Heart left ventricle (tissue), 16 donors: ENCODE data around the gene PRPSAP1. TPM values are rescaled to one million over a fixed set of nuclear protein-coding genes. Genes with fewer than 3 reads are reported as not detected.
"Not testable (repeated sequence)": the region's sequence is repeated elsewhere in the genome, so short reads cannot be mapped to it uniquely, and the experiment has no call there.

Experiments
- ATAC-seq, 4 donors: fragments of 200-7000 bp; cut with Tn5 transposase; one replicate each; pipeline ENCODE4 v1.9.1; 2020 to 2022; ENCODE audit warnings: moderate library complexity in 4 of 4, mild to moderate bottlenecking in 3 of 4, moderate number of reproducible peaks in 1 of 4
- DNase-seq, 5 donors: peaks; one replicate each; pipeline ENCODE4 v3.0.0-alpha.2; 2020
- H3K27ac ChIP-seq, 12 donors: fragments of 200-600 bp; sonication (generic) in 4 of 12; one replicate each; pipeline versions ENCODE4 v1.5.0 to v1.8.0; 2016 to 2022; ENCODE audit warnings: mild to moderate bottlenecking in 2 of 12
- H3K27me3 ChIP-seq, 9 donors: fragments of 200-600 bp; sonication (generic) in 2 of 9; one replicate each; pipeline versions ENCODE4 v1.5.1 to v1.8.0; 2016 to 2022; ENCODE audit warnings: mild to moderate bottlenecking in 3 of 9
- H3K36me3 ChIP-seq, 9 donors: fragments of 200-600 bp; sonication (generic) in 2 of 9; one replicate each; pipeline versions ENCODE4 v1.5.0 to v1.8.0; 2018 to 2022; ENCODE audit warnings: mild to moderate bottlenecking in 2 of 9
- H3K4me1 ChIP-seq, 12 donors: fragments of 200-600 bp; sonication (generic) in 4 of 12; one replicate each; pipeline versions ENCODE4 v1.5.0 to v1.8.0; 2016 to 2022; ENCODE audit warnings: mild to moderate bottlenecking in 3 of 12
- H3K4me3 ChIP-seq, 12 donors: fragments of 200-600 bp; sonication (generic) in 4 of 12; one replicate each; pipeline versions ENCODE4 v1.5.0 to v1.8.0; 2017 to 2022; ENCODE audit warnings: mild to moderate bottlenecking in 9 of 12, moderate library complexity in 4 of 12
- H3K9me3 ChIP-seq, 12 donors: fragments of 200-600 bp; sonication (generic) in 4 of 12; one replicate each; pipeline versions ENCODE4 v1.5.0 to v1.8.0; 2016 to 2022; ENCODE audit warnings: mild to moderate bottlenecking in 1 of 12
- CTCF ChIP-seq, 12 donors: fragments of 200-600 bp; sonication (generic) in 4 of 12; IDR thresholded peaks; one replicate each; pipeline versions ENCODE4 v1.5.0 to v1.8.0; 2018 to 2022; ENCODE audit warnings: antibody characterized with exemption in 12 of 12, mild to moderate bottlenecking in 5 of 12
- POLR2A ChIP-seq, 2 donors: fragments of 450-650 bp; IDR thresholded peaks; one replicate each; pipeline ENCODE4 v1.6.1; 2017; ENCODE audit warnings: antibody characterized with exemption in 2 of 2, mild to moderate bottlenecking in 2 of 2, moderate library complexity in 2 of 2
- WGBS, 4 donors: extraction: QIAGEN DNeasy Blood & Tissue Kit in 2 of 4; methylation state at CpG; one replicate each; pipeline versions ENCODE4 v1.1.5 to v1.1.7; 2013 to 2018; 5-methylcytosine and 5-hydroxymethylcytosine counted together
- intact Hi-C, 10 donors: fragments of 100-400 bp; cut with DNase I; formaldehyde crosslinking; loops; one replicate each; pipeline versions ENCODE4 v1.11.1 to v1.14.2; 2022
- polyA plus RNA-seq, 2 donors: library from polyadenylated mRNA; stranded (reverse); fragments of 200-250 nt; gene quantifications; one replicate each; pipeline ENCODE4 v1.2.3, GENCODE V29; 2013
- total RNA-seq, 9 donors: library from RNA; depleted of rRNA in 2 of 9; stranded (reverse); fragments of >200 nt in 2 of 9; fragmentation: NEBNext Ultra II Directional in 3 of 9; extraction: Animal tissue kit (Norgen Biotek cat#: 25700) in 3 of 9; gene quantifications; one replicate each; pipeline versions ENCODE4 v1.1.0 to v1.2.4, GENCODE V29; 2016 to 2023
- donor health status: ischemic (EF 13 %, LVEDD 7.1; RV severe dilation, severe dysfunction).
- donor health status: healthy with polysubstance abuse.
- donor health status: DM: no; HTN: yes; CAD: no.
- donor health status: DM: no; HTN: no; CAD: no.
- donor health status: ischemic (EF 25% LVEDD 6.9; RV normal size, moderate dysfunction).
- donor health status: ischemic (EF 25% LVEDD 5.7; RV mildly dilated, moderate dysfunction).
- donor health status: healthy.
- donor health status: DM: yes; HTN: yes; CAD: no.
- donor health status: ischemic (EF 35%, LVEDD 5.7; RV mildly dilated, moderate dysfunction).
- donor health status: nonischemic (EF 11% LVEDD 7.7; RV severe dilation, severe dysfunction).
- donor health status: DM: yes; HTN: yes; CAD: no.
- donor health status: PGD.
- donor health status: ischemic (EF 29% LVEDD 5.4; RV normal size, mild dysfunction).
- donor health status: nonischemic (EF 23%, LVEDD 6.1; RV moderate dilation, normal function).

Gene PRPSAP1
- total and polyA plus RNA-seq, 11 donors: 22.7 to 39.7 (median 30.9) TPM

- ATAC-seq: no peak
- peaks cover 0 to 25% (median 14%) of the 10 kb centered on the region in 9 donors for H3K36me3 ChIP-seq
- WGBS, 4 donors: 51 to 56% (median 53%) methylated on average over 12 of the region's 12 CpGs
- peaks cover 14 to 76% (median 68%) of the 10 kb centered on the region in 12 donors for H3K4me1 ChIP-seq
- peak in 1 of 5 donors; percentile 39 for DNase-seq
- H3K9me3 ChIP-seq: no peaks in the 10 kb centered on the region
- no peak for TF ChIP-seq POLR2A (IDR thresholded peaks at IDR 0.05)
- TF ChIP-seq CTCF (IDR thresholded peaks at IDR 0.05): no peak
- peak overlapping the region in 1 of 12 donors; percentile 92 for H3K4me3 ChIP-seq
- peak overlapping the region; percentile 30 to 98 (median 91) for H3K27ac ChIP-seq
- intact Hi-C loops: loop anchor here in 1 of 10 donors (5.0 kb wide), 1 partner anchor 72 kb away; no protein-coding TSS in a partner anchor
- H3K27me3 ChIP-seq: no peaks in the 10 kb centered on the region
These were observed 84.4 kb downstream of the PRPSAP1 start for GRCh38 chr17:76268991-76269981.

GRCh38 chr17:76268015-76268749, 85.5 kb downstream of the PRPSAP1 start:
- Histone ChIP-seq H3K27ac (peak overlapping the region; percentile 30 to 98 (median 91)), H3K4me3 (peak overlapping the region in 7 of 12 donors; percentile 0 to 99 (median 29)), H3K36me3 (peaks cover 0 to 25% (median 14%) of the 10 kb centered on the region in 9 donors), H3K9me3 (no peaks in the 10 kb centered on the region), H3K27me3 (no peaks in the 10 kb centered on the region), H3K4me1 (peaks cover 14 to 83% (median 69%) of the 10 kb centered on the region in 12 donors)
- peak; percentile 11 to 39 (median 33) for ATAC-seq
- intact Hi-C loops: loop anchor here in 1 of 10 donors (5.0 kb wide), 1 partner anchor 71 kb away; no protein-coding TSS in a partner anchor
- peak in 1 of 2 donors; percentile 34 for TF ChIP-seq POLR2A (IDR thresholded peaks at IDR 0.05)
- TF ChIP-seq CTCF (IDR thresholded peaks at IDR 0.05): no peak
- WGBS, 4 donors: 8 to 27% (median 15%) methylated on average over 5 to 9 of the region's 9 CpGs
- DNase-seq: peak; percentile 81 to 91 (median 87)

GRCh38 chr17:76267581-76268001, 86.1 kb downstream of the PRPSAP1 start:
- Histone ChIP-seq H3K4me1 (peaks cover 14 to 84% (median 67%) of the 10 kb centered on the region in 12 donors), H3K36me3 (peaks cover 0 to 25% (median 14%) of the 10 kb centered on the region in 9 donors), H3K27ac (peak overlapping the region in 11 of 12 donors; percentile 30 to 98 (median 94)), H3K4me3 (peak overlapping the region in 7 of 12 donors; percentile 1 to 99 (median 92))
- intact Hi-C loops: loop anchor here in 1 of 10 donors (5.0 kb wide), 1 partner anchor 70 kb away; no protein-coding TSS in a partner anchor
- WGBS, 4 donors: 78 to 89% (median 85%) methylated on average over 13 of the region's 13 CpGs
- DNase-seq, ATAC-seq, H3K9me3 ChIP-seq, H3K27me3 ChIP-seq: not testable (repeated sequence)

GRCh38 chr17:76267051-76267576, 86.6 kb downstream of the PRPSAP1 start:
- TF ChIP-seq CTCF (IDR thresholded peaks at IDR 0.05) (no peak), POLR2A (IDR thresholded peaks at IDR 0.05) (no peak)
- DNase-seq: no peak
- no peaks in the 10 kb centered on the region for H3K9me3 ChIP-seq
- intact Hi-C loops: loop anchor here in 1 of 10 donors (5.0 kb wide), 1 partner anchor 70 kb away; no protein-coding TSS in a partner anchor
- H3K27ac ChIP-seq: peak overlapping the region; percentile 83 to 98 (median 92)
- peaks cover 11 to 84% (median 64%) of the 10 kb centered on the region in 12 donors for H3K4me1 ChIP-seq
- no peak for ATAC-seq
- H3K4me3 ChIP-seq: peak overlapping the region in 10 of 12 donors; percentile 85 to 99 (median 94)
- peaks cover 0 to 25% (median 14%) of the 10 kb centered on the region in 9 donors for H3K36me3 ChIP-seq
- no peaks in the 10 kb centered on the region for H3K27me3 ChIP-seq
- WGBS, 4 donors: 50 to 65% (median 55%) methylated on average over 4 of the region's 4 CpGs
